ENCODE results near the gene WDR47. TPM values are rescaled to one million over a fixed set of nuclear protein-coding genes. Genes with fewer than 3 reads are reported as not detected.
A peak's percentile ranks its signal among the peaks of the same experiment; 100 is the strongest.

The WDR47 gene
- total RNA-seq (2022), result 3.6 and 3.7 TPM in 2 replicates
- percentile 46 among the genes with signal in this experiment for Bru-seq, nascent RNA
- BruChase-seq, experiment 1, labeled RNA remaining after a 2-hour chase, result percentile 55 among the genes with signal in this experiment
- BruChase-seq, experiment 2, labeled RNA remaining after a 6-hour chase, result percentile 47 among the genes with signal in this experiment
- long read RNA-seq, full-length matches to known transcripts, result 3 of 5 reads
- long read RNA-seq, partial matches to known transcripts, result 1 of 5 reads
- long read RNA-seq, other reads (novel, unspliced or antisense), result 1 of 5 reads

GRCh38 chr1:109041621-109042468 is at the start of gene WDR47:
WDR47 (minus strand) TSS chr1:109042102; CDS start chr1:109023512, 18,590 bp downstream.
- TF ChIP-seq, protein P1, sequence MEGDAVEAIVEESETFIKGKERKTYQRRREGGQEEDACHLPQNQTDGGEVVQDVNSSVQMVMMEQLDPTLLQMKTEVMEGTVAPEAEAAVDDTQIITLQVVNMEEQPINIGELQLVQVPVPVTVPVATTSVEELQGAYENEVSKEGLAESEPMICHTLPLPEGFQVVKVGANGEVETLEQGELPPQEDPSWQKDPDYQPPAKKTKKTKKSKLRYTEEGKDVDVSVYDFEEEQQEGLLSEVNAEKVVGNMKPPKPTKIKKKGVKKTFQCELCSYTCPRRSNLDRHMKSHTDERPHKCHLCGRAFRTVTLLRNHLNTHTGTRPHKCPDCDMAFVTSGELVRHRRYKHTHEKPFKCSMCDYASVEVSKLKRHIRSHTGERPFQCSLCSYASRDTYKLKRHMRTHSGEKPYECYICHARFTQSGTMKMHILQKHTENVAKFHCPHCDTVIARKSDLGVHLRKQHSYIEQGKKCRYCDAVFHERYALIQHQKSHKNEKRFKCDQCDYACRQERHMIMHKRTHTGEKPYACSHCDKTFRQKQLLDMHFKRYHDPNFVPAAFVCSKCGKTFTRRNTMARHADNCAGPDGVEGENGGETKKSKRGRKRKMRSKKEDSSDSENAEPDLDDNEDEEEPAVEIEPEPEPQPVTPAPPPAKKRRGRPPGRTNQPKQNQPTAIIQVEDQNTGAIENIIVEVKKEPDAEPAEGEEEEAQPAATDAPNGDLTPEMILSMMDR (IDR thresholded peaks at IDR 0.05; ENCODE audit: insufficient read depth in 1 of 2, low read depth in 1 of 2, low read length in 1 of 2, severe bottlenecking in 1 of 2, unreplicated experiment in 1 of 2), result no peak
- H3K27me3 Mint-ChIP-seq (ENCODE audit: insufficient read depth, unreplicated experiment), result no peaks in the 10 kb centered on the region
- POLR2A ChIA-PET, result interaction anchor here (0.6 to 1.1 kb wide), 9 partner anchors 14 to 89 kb away, joined by 3 to 5 read pairs (median 3); partner anchors contain the start of genes TAF13 and TMEM167B
- peak within 1 kb of the TSS; percentile 74 for H3K27ac Mint-ChIP-seq (ENCODE audit: unreplicated experiment)
- peak; percentile 91 to 92 for DNase-seq
- peak within 1 kb of the TSS; percentile 97 for H3K4me3 Mint-ChIP-seq (ENCODE audit: unreplicated experiment)
- H3K36me3 Mint-ChIP-seq (ENCODE audit: insufficient read depth, unreplicated experiment), result peaks cover 6% of the 10 kb centered on the region
- H3K9me3 Mint-ChIP-seq (ENCODE audit: unreplicated experiment), result no peaks in the 10 kb centered on the region
- Histone ChIP-seq H3K4me1 (no peaks in the 10 kb centered on the region), H3K9me3 (no peaks in the 10 kb centered on the region), H3K4me3 (ENCODE audit: low read depth, low read length) (peak within 1 kb of the TSS; percentile 51), H3K36me3 (ENCODE audit: control insufficient read depth, insufficient read depth, low read length) (no peaks in the 10 kb centered on the region), H3K27me3 (replicated peaks; ENCODE audit: control insufficient read depth, insufficient read depth, low read length) (no peaks in the 10 kb centered on the region)
- peaks cover 5% of the 10 kb centered on the region for H3K4me1 Mint-ChIP-seq (ENCODE audit: low read depth, unreplicated experiment)
- CTCF ChIA-PET, result interaction anchor here (0.6 kb wide), 2 partner anchors 47 to 78 kb away, joined by 3 read pairs; partner anchors contain the start of gene CLCC1
- intact Hi-C loops (cut with micrococcal nuclease; ENCODE audit: unreplicated experiment), result loop anchor here (2.0 kb wide), 1 partner anchor 33 kb away; no protein-coding TSS in a partner anchor
- BruUV-seq (replicated peaks), result no TSS peak

DNA sequence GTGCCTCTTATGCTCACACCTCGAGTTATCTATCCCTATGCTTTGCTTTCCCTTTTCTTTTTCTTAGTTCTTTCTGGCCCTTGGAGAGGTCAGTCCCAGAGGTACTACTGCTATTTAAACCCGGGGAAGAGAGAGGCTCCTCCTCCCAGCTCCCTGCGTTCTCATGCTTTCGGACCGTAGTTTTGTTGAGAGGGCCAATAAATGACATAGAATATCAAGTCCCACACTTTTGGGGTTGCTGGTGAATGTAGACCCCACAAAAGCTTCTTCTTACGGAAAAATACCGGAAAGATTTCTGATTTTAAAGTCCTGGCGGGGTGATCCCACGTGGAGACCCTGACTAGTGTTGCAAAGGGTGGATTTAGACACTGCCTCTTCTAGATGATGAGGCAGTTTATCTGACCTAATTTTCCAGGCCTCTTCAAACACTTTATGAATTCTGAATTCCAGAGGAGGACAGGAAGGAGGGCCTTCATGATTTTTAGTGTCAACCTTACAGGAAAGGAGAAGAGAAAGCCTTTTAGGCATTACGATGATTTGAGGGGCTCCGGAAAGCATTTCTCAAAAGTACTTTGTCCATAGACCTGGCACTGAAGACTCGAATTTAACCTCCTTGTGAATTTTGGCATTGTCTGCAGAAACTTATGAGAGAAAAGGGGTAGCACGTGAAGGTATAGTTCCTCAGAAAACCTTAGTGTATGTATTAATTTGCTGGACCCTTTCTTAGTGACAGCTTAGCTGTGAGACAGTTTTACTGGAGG is 49.4 kb upstream of the WDR47 start:
- H3K36me3 ChIP-seq (ENCODE audit: control insufficient read depth, insufficient read depth, low read length), result no peaks in the 10 kb centered on the region
- H3K9me3 Mint-ChIP-seq (ENCODE audit: unreplicated experiment), result no peaks in the 10 kb centered on the region
- BruUV-seq (replicated peaks), result TSS peak; percentile 57
- TF ChIP-seq, protein P1 (IDR thresholded peaks at IDR 0.05; ENCODE audit: insufficient read depth in 1 of 2, low read depth in 1 of 2, low read length in 1 of 2, severe bottlenecking in 1 of 2, unreplicated experiment in 1 of 2), result no peak
- H3K27ac Mint-ChIP-seq (ENCODE audit: unreplicated experiment), result peak overlapping the region; percentile 94
- H3K9me3 ChIP-seq, result no peaks in the 10 kb centered on the region
- intact Hi-C loops (cut with micrococcal nuclease; ENCODE audit: unreplicated experiment), result loop anchor here (1.0 to 10.0 kb wide), 3 partner anchors 9 to 306 kb away; partner anchors contain the start of gene SORT1
- H3K27me3 ChIP-seq (replicated peaks; ENCODE audit: control insufficient read depth, insufficient read depth, low read length), result no peaks in the 10 kb centered on the region
- DNase-seq, result no peak
- H3K4me1 Mint-ChIP-seq (ENCODE audit: low read depth, unreplicated experiment), result peaks cover 6% of the 10 kb centered on the region
- ChIA-PET POLR2A (interaction anchor here (0.5 to 1.8 kb wide), 4 partner anchors 9 to 163 kb away, joined by 3 to 12 read pairs (median 6); partner anchors contain the start of genes TAF13 and WDR47), CTCF (interaction anchor here (3.5 kb wide), 1 partner anchor 9 kb away, joined by 13 read pairs; no protein-coding TSS in a partner anchor)
- peak overlapping the region; percentile 48 for H3K4me3 ChIP-seq (ENCODE audit: low read depth, low read length)
- no peaks in the 10 kb centered on the region for H3K4me1 ChIP-seq
- no peaks in the 10 kb centered on the region for H3K27me3 Mint-ChIP-seq (ENCODE audit: insufficient read depth, unreplicated experiment)
- peaks cover 6% of the 10 kb centered on the region for H3K36me3 Mint-ChIP-seq (ENCODE audit: insufficient read depth, unreplicated experiment)
- H3K4me3 Mint-ChIP-seq (ENCODE audit: unreplicated experiment), result peak overlapping the region; percentile 96
